K562 (cell line): ENCODE results near the gene LRRC8A. TPM values are rescaled to one million over a fixed set of nuclear protein-coding genes. Genes with fewer than 3 reads are reported as not detected.
A peak's percentile ranks its signal among the peaks of the same experiment; 100 is the strongest.

Experiments
- CHD4 ChIP-seq: fragments of 200-600 bp; sonication (generic); IDR thresholded peaks from 3 replicates; pipeline ENCODE4 v1.6.1; 2012; ENCODE audit warnings: low read depth, mild to moderate bottlenecking, mixed read lengths, low read length, inconsistent platforms; ENCODE audit not compliant: insufficient read depth, insufficient replicate concordance, poor library complexity, severe bottlenecking
- POU5F1 ChIP-seq: fragments of 150-350 bp; IDR thresholded peaks from 2 replicates; pipeline ENCODE4 v1.6.1; 2014; ENCODE audit warnings: borderline replicate concordance, low read length, low read depth, mild to moderate bottlenecking; ENCODE audit not compliant: partially characterized antibody
- ZNF324 ChIP-seq: fragments of 250-450 bp; sonication (Bioruptor Pico); IDR thresholded peaks from 2 replicates; pipeline ENCODE4 v1.4.0; 2020; ENCODE audit warnings: mild to moderate bottlenecking
- polyA plus RNA-seq, 8 experiments: library from polyadenylated mRNA; depleted of rRNA in 4 of 8; stranded (reverse) in 5 of 8; unstranded in 3 of 8; fragments of >200 nt; fragmentation: Nextera tagmentation in 2 of 8; fragmentation: Illumina TruSeq in 1 of 8; extraction: Ambion mirVana in 2 of 8; extraction: Trizol in 1 of 8; gene quantifications; 2 replicates each; pipeline versions ENCODE4 v1.2.1 to v1.2.3, GENCODE V29; 2011 to 2014; ENCODE audit warnings: inconsistent platforms in 1 of 8, missing spikeins in 1 of 8
- total RNA-seq, 7 experiments: library from RNA; depleted of rRNA in 6 of 7; stranded (reverse); fragments of >200 nt in 6 of 7; fragmentation: Illumina TruSeq in 2 of 7; extraction: Trizol in 2 of 7; gene quantifications; 2 replicates each; pipeline versions ENCODE4 v1.2.1 to v1.2.3, GENCODE V29; 2011 to 2021; ENCODE audit warnings: low replicate concordance in 1 of 7
- TF ChIP-seq, protein P1 (sequence below): sonication (generic); formaldehyde crosslinking; IDR thresholded peaks from 2 replicates; pipeline ENCODE4 v1.8.0; 2023; ENCODE audit warnings: mild to moderate bottlenecking, missing genetic modification reagents
- TF ChIP-seq, protein P2 (sequence below): fragments of 450-650 bp; IDR thresholded peaks from 2 replicates; pipeline ENCODE4 v1.6.1; 2017; ENCODE audit warnings: mild to moderate bottlenecking, moderate library complexity
- TF ChIP-seq, protein P3 (sequence below), 3 experiments: fragments of 200-800 bp in 1 of 3; fragments of 250-450 bp in 1 of 3; fragments of 450-650 bp in 1 of 3; sonication (Bioruptor Pico) in 1 of 3; sonication (Bioruptor generic) in 1 of 3; formaldehyde crosslinking in 1 of 3; IDR thresholded peaks; 2 replicates each; pipeline versions ENCODE4 v1.6.1 to v1.8.0; 2016 to 2022; ENCODE audit warnings: mild to moderate bottlenecking in 2 of 3, missing genetic modification characterization in 2 of 3, missing compliant biosample characterization in 1 of 3, moderate library complexity in 1 of 3
- TF ChIP-seq, protein P4 (sequence below): fragments of 450-650 bp; formaldehyde crosslinking; IDR thresholded peaks from 2 replicates; pipeline ENCODE4 v1.4.0; 2022; ENCODE audit warnings: mild to moderate bottlenecking, moderate library complexity
- TF ChIP-seq, protein P5 (sequence below), 2 experiments: fragments of 450-650 bp; IDR thresholded peaks; 2 replicates each; pipeline ENCODE4 v1.6.1; 2016

Gene LRRC8A
- total and polyA plus RNA-seq, 9 of the 15 experiments (the other 6 are each of a cell fraction or from before 2014, with no cell fraction given) = 2.9 to 24.7 (median 8.9) TPM

DNA sequence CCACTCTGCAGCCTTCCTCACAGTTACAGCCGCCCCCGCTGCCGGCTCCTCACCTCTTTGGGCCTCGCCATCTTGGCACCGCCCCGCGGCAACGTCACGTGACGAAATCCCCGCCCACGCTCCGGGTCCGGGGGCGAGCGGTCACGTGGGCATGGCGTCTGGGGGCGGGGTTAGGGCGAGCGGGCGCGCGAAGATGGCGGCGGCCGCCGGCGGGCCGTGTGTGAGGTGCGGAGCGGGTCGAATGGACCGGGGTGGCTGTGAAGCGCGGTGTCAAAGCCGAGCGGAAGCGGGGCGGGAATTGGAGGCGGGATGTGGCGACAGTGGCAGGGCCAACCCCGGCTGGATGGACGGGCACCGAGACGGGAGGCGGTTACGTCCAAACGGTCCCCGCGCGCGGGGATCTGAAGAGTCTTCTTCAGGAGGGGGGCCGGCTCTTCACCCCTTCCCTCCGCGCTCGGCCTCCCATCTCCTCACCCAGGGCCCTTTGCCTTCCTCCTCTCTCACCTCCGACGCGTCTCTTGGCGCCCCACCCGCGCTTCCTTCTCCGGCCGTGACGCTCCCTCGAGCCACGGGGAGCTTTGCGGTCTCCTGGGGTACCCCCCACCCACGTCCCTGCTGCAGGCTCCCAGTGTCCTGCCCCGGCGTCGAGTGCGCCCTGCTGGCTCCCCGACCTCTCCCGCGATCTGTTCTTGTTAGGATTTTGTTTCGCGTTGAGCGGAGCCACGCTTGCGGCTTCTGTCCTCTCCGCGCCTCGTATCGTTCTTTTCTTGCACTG, 65.8 kb downstream of the LRRC8A start, which contains the start of the genes DOLK and NUP188 (continued):
- TF ChIP-seq, protein P1, sequence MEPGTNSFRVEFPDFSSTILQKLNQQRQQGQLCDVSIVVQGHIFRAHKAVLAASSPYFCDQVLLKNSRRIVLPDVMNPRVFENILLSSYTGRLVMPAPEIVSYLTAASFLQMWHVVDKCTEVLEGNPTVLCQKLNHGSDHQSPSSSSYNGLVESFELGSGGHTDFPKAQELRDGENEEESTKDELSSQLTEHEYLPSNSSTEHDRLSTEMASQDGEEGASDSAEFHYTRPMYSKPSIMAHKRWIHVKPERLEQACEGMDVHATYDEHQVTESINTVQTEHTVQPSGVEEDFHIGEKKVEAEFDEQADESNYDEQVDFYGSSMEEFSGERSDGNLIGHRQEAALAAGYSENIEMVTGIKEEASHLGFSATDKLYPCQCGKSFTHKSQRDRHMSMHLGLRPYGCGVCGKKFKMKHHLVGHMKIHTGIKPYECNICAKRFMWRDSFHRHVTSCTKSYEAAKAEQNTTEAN (CRISPR knock-in tag) = no peak
- TF ChIP-seq POU5F1 = no peak
- no peak for TF ChIP-seq CHD4
- TF ChIP-seq ZNF324 (CRISPR knock-in tag) = 0 out of 2 replicates have a peak, but pooled peaks have one; percentile 28
- TF ChIP-seq, protein P2, sequence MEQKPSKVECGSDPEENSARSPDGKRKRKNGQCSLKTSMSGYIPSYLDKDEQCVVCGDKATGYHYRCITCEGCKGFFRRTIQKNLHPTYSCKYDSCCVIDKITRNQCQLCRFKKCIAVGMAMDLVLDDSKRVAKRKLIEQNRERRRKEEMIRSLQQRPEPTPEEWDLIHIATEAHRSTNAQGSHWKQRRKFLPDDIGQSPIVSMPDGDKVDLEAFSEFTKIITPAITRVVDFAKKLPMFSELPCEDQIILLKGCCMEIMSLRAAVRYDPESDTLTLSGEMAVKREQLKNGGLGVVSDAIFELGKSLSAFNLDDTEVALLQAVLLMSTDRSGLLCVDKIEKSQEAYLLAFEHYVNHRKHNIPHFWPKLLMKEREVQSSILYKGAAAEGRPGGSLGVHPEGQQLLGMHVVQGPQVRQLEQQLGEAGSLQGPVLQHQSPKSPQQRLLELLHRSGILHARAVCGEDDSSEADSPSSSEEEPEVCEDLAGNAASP = no peak
- TF ChIP-seq, protein P3, sequence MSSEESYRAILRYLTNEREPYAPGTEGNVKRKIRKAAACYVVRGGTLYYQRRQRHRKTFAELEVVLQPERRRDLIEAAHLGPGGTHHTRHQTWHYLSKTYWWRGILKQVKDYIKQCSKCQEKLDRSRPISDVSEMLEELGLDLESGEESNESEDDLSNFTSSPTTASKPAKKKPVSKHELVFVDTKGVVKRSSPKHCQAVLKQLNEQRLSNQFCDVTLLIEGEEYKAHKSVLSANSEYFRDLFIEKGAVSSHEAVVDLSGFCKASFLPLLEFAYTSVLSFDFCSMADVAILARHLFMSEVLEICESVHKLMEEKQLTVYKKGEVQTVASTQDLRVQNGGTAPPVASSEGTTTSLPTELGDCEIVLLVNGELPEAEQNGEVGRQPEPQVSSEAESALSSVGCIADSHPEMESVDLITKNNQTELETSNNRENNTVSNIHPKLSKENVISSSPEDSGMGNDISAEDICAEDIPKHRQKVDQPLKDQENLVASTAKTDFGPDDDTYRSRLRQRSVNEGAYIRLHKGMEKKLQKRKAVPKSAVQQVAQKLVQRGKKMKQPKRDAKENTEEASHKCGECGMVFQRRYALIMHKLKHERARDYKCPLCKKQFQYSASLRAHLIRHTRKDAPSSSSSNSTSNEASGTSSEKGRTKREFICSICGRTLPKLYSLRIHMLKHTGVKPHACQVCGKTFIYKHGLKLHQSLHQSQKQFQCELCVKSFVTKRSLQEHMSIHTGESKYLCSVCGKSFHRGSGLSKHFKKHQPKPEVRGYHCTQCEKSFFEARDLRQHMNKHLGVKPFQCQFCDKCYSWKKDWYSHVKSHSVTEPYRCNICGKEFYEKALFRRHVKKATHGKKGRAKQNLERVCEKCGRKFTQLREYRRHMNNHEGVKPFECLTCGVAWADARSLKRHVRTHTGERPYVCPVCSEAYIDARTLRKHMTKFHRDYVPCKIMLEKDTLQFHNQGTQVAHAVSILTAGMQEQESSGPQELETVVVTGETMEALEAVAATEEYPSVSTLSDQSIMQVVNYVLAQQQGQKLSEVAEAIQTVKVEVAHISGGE (CRISPR knock-in tag; IDR thresholded peaks at IDR 0.05) = 0 out of 6 replicates have a peak, but pooled peaks of 1 of the 3 experiments have one; percentile 30
- TF ChIP-seq, protein P4, sequence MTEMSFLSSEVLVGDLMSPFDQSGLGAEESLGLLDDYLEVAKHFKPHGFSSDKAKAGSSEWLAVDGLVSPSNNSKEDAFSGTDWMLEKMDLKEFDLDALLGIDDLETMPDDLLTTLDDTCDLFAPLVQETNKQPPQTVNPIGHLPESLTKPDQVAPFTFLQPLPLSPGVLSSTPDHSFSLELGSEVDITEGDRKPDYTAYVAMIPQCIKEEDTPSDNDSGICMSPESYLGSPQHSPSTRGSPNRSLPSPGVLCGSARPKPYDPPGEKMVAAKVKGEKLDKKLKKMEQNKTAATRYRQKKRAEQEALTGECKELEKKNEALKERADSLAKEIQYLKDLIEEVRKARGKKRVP (CRISPR knock-in tag) = no peak
- TF ChIP-seq, protein P5, sequence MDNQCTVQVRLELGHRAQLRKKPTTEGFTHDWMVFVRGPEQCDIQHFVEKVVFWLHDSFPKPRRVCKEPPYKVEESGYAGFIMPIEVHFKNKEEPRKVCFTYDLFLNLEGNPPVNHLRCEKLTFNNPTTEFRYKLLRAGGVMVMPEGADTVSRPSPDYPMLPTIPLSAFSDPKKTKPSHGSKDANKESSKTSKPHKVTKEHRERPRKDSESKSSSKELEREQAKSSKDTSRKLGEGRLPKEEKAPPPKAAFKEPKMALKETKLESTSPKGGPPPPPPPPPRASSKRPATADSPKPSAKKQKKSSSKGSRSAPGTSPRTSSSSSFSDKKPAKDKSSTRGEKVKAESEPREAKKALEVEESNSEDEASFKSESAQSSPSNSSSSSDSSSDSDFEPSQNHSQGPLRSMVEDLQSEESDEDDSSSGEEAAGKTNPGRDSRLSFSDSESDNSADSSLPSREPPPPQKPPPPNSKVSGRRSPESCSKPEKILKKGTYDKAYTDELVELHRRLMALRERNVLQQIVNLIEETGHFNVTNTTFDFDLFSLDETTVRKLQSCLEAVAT (IDR thresholded peaks at IDR 0.05) = peak in 1 of 2 experiments; percentile 76; a peak in 2 of 4 replicates
